ENCODE results near the gene AGMO.

- TF ChIP-seq EZH2phosphoT487 (IDR thresholded peaks at IDR 0.05; ENCODE audit: low read length) (no peak), CTCF (IDR thresholded peaks at IDR 0.05; ENCODE audit: low read length) (no peak)
Measured at GRCh38 chr7:15558756-15559155, 3.1 kb downstream of the AGMO start.
